Activated T-cell treated with anti-CD3 and anti-CD28 coated beads for 48 hours (primary cell): ENCODE results near the gene SERPINB12.

Experiments used
- DNase-seq: peaks from one replicate; pipeline ENCODE4 v3.0.0-alpha.2; 2020; ENCODE audit warnings: low read depth

The SERPINB12 gene

GRCh38 chr18:63551769-63552168, 9.6 kb downstream of the SERPINB12 start:
- no peak for DNase-seq

- DNase-seq = no peak
These were observed 10.4 kb downstream of the SERPINB12 start for GRCh38 chr18:63552581-63552980.

GRCh38 chr18:63553081-63553480, 10.9 kb downstream of the SERPINB12 start:
- no peak for DNase-seq

DNA sequence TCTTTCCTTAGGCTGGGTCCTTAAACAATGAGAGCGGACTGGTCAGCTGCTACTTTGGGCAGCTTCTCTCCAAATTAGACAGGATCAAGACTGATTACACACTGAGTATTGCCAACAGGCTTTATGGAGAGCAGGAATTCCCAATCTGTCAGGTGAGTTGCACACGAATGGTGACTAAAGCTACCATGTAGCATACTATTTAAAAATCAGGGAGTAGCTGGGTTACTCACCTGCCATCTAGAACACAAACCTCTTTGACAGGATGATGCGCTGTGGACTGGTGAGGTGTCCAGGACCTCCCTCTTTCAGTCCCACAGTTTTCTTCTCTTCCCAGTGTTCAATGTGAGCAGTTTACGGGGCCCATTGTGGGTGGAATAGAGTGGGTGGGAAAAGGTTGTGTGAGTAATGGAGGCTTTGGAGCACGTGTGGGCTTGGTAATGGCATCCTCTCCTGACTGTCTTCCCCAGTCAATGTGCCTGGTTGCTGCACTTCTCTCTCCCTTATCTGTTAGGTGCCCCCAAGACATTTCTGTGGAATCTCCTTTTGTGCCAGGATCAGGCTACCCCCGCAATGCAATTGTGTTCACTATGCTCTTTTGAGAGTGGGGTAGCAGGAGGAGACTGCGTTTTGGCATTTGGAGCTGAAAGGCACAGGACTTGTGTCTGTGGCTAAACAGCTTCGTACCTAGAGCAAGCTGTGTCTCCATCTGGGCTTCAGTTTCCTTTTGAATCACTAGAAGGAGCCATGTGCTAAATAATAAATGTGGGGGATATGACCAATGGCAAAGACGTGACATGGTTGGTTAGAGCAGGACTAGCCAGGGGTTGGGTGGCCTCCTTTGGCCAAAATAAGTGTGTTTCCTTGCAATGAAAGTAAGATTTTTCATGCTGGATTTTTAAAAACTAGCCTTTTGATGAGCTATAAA, 17.7 kb downstream of the SERPINB12 start:
- no peak for DNase-seq

- DNase-seq = no peak
These were observed 20.1 kb downstream of the SERPINB12 start for GRCh38 chr18:63562284-63562683.

DNA sequence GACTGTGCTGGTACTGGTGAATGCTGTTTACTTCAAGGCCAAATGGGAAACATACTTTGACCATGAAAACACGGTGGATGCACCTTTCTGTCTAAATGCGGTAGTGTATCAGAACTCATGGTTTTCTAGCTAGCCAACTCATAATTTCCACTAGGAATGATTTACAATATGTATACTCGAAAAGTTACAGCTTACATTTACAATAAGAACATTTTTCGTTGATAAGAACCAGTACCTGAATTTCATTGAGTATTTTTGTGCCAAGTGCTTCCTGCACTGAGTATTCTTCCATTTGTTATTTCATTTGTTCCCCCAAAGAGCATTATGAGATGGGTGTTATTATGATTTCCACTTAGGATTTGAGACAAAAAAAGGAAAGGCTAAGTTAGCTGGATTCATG, 21.9 kb downstream of the SERPINB12 start:
- no peak for DNase-seq

GRCh38 chr18:63564561-63564960, 22.4 kb downstream of the SERPINB12 start:
- no peak for DNase-seq

- DNase-seq = no peak
These were observed 25.1 kb downstream of the SERPINB12 start for GRCh38 chr18:63567276-63567675.

GRCh38 chr18:63567825-63568224, 25.7 kb downstream of the SERPINB12 start:
- DNase-seq = no peak

DNA sequence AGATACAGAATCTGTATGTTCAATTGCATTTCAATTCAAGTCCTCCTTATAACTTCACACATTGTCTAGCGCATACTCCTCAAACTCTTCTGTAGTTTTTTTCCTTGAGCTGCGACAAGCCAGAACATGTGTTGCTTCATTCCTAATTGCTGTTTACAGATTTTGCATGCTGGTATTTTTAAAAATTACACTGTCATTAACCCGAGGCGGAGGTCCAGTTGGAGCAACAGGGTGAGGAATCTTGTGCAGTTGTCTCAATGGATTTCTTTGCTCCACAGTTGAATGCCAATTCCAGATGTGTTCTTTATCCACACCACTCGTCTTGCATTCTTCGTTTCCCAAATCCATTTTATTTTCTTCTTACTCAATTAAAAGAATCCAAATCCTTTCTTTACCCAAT, 28.6 kb downstream of the SERPINB12 start:
- no peak for DNase-seq

- DNase-seq = no peak
These were observed 33.5 kb downstream of the SERPINB12 start for GRCh38 chr18:63575681-63576080.

DNA sequence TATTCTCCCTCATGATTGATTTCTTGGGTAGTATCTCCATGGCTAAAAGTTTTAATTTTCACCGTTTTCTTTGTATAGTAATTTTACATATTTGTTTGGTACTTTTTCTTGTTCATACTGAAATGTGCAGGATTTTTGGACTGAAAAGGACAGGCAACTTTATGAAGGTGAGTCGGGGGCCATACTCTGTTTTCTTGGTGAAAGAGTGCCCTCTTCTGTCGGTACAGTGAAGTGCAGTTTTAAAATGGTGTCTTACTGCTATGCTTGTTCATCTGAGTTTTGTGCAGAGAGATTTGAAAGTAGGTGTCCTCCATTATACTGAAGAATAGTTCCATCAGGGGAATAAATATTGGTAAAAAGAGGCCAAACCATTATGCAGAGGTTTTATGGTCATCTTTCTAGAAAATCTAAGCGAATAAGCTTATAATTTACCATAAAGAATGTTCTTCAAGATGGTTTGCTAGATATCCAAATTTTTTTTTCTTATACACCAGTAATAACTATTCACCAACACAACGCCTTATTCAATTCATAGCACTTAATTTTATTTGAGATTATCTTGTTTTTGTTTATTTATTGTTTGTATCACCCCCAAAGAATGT, 36.3 kb downstream of the SERPINB12 start:
- DNase-seq = no peak

GRCh38 chr18:63579616-63580015, 37.4 kb downstream of the SERPINB12 start:
- DNase-seq = no peak

GRCh38 chr18:63585988-63586387, 43.8 kb downstream of the SERPINB12 start:
- no peak for DNase-seq

DNA sequence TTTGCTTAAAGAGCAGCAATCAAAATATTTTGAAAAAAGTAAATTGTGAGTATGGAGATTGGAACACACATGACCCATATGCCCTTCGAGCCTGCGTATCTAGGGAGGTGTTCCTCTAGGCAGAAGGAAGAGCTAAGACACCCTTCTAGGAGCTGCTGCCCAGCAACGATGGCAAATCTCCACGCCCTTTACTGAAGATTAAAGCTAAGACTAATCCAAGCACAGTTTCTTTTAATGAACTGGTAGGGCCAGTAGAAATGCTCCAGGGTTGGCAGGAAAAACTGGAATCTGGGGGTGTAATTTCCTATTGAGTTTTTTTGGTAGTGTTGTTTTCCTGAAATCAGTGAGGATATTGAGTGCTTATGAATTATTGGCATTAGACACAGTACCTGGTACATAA, 44.3 kb downstream of the SERPINB12 start:
- DNase-seq = no peak

DNA sequence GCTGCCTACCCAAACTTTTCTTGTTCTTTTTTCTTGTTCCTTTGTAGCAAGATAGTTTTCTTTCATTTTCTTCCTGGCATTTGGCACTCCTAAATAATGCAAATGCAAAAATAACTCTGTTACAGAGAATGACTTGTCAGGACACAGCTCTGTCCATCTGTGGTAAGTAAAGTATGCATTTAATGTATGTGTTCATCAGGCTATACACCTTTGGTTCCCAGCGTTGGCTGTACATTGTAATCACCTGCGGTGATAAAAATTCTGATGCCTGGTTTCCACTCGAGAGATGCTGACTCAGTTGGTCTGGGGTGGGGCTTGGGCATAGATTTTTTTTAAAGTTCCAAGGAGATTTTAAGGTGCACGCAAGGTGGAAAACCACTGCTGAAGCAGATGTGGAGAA, 44.8 kb downstream of the SERPINB12 start, which contains the start of gene SERPINB13:
TSS of gene SERPINB13 (plus strand) at position 378 of the 400 bp plus-strand sequence. CDS start 1,325 bp downstream, outside the sequence.
- DNase-seq = no peak

- DNase-seq = no peak
These were observed 46.7 kb downstream of the SERPINB12 start for GRCh38 chr18:63588909-63589308.

GRCh38 chr18:63590373-63590772, 48.2 kb downstream of the SERPINB12 start:
- DNase-seq = no peak

GRCh38 chr18:63590966-63591695, 49.0 kb downstream of the SERPINB12 start:
- DNase-seq = no peak

GRCh38 chr18:63591725-63592124, 49.6 kb downstream of the SERPINB12 start:
- no peak for DNase-seq

- DNase-seq = no peak
These were observed 50.3 kb downstream of the SERPINB12 start for GRCh38 chr18:63592471-63592870.

DNA sequence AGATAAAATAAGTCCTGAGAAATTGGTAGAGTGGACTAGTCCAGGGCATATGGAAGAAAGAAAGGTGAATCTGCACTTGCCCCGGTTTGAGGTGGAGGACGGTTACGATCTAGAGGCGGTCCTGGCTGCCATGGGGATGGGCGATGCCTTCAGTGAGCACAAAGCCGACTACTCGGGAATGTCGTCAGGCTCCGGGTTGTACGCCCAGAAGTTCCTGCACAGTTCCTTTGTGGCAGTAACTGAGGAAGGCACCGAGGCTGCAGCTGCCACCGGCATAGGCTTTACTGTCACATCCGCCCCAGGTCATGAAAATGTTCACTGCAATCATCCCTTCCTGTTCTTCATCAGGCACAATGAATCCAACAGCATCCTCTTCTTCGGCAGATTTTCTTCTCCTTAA, 54.8 kb downstream of the SERPINB12 start:
- DNase-seq = no peak

DNA sequence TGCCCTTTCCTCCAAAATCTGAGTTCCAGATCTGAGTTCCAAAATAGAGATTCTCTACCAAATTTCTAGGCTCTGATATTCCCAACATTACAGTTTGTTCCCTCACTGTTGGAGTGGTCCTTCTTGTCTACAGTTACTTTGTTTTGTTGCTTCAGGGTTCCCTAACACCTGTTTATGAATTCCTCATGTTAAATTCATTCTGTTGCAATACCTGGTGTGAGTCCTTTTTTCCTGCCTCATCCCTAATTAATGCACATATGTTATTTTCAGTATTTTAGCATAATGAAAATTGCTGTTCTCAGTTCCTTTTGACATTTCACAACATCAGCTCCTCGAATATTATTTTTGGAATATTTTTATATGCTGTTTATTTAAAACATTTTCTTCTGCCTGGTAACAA, 61.2 kb downstream of the SERPINB12 start:
- DNase-seq = no peak
